Measurements from ENCODE around the gene BCAM.

DNA sequence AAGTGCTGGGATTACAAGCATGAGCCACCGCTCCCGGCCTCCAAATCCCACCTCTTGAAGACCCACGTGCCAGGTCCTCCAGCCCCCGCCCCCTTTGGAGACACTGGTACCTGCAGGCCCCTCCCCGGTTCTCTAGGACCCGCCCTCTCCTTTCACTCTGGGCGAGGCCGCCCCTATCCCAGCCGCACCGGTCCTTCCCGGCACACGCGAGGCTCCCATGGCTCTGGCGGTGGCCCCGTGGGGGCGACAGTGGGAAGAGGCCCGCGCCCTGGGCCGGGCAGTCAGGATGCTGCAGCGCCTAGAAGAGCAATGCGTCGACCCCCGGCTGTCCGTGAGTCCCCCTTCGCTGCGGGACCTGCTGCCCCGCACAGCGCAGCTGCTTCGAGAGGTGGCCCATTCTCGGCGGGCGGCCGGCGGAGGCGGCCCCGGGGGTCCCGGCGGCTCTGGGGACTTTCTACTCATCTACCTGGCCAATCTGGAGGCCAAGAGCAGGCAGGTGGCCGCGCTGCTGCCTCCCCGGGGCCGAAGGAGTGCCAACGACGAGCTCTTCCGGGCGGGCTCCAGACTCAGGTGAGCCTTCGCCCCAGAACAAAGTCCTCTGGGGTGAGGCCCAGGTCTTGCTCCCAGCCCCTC, 31.1 kb upstream of the BCAM start, which contains the start of gene CBLC:
- TF ChIP-seq EZH2 (IDR thresholded peaks at IDR 0.05; ENCODE audit: insufficient read depth, poor library complexity, severe bottlenecking) (no peak), EZH2phosphoT487 (IDR thresholded peaks at IDR 0.05; ENCODE audit: insufficient read depth, low read depth) (no peak)
